Loucy (cell line): ENCODE results near the gene HPS3.

Experiments used
- CTCF ChIP-seq: fragments of 200-600 bp; sonication (generic); conservative IDR thresholded peaks from 2 replicates; pipeline ENCODE4 v1.5.1; 2014; ENCODE audit warnings: mild to moderate bottlenecking, antibody characterized with exemption, low read length
- EZH2phosphoT487 ChIP-seq: fragments of 200-600 bp; IDR thresholded peaks from 2 replicates; pipeline ENCODE4 v1.6.1; 2018; ENCODE audit warnings: antibody characterized with exemption, mild to moderate bottlenecking, moderate library complexity, borderline replicate concordance

- no peak for TF ChIP-seq CTCF
- TF ChIP-seq EZH2phosphoT487 = no peak
Observed at GRCh38 chr3:149214702-149215101, 85.3 kb downstream of the HPS3 start.
